H1 (cell line): ENCODE results near the gene TJP3.

Experiments used
- CEBPB ChIP-seq: IDR thresholded peaks from 2 replicates; pipeline ENCODE4 v1.6.1; 2012; ENCODE audit warnings: low read depth, low read length
- CTCF ChIP-seq, 3 experiments: IDR thresholded peaks; 1 replicate in 2 of 3; 2 replicates in 1 of 3; pipeline versions ENCODE4 v1.5.1 to v1.6.1; 2011; ENCODE audit warnings: low read length in 3 of 3, mild to moderate bottlenecking in 3 of 3, inconsistent platforms in 2 of 3, low read depth in 1 of 3, moderate library complexity in 1 of 3; ENCODE audit not compliant: insufficient read depth in 1 of 3; ENCODE audit errors: control extremely low read depth in 1 of 3
- E2F6 ChIP-seq: IDR thresholded peaks from 2 replicates; pipeline ENCODE4 v1.6.1; 2012; ENCODE audit warnings: inconsistent platforms
- EGR1 ChIP-seq: IDR thresholded peaks from 2 replicates; pipeline ENCODE4 v1.6.1; 2011; ENCODE audit warnings: low read depth, low read length, borderline replicate concordance
- EZH2 ChIP-seq: fragments of 200-600 bp; sonication (generic); IDR thresholded peaks from 2 replicates; pipeline ENCODE4 v1.7.1; 2012; ENCODE audit warnings: low read depth, mild to moderate bottlenecking, moderate library complexity, low read length, inconsistent platforms; ENCODE audit not compliant: severe bottlenecking
- HDAC6 ChIP-seq: IDR thresholded peaks from one replicate; pipeline ENCODE4 v1.7.1; 2012; ENCODE audit warnings: low read depth, mild to moderate bottlenecking, inconsistent platforms, low read length, moderate library complexity
- POLR2A ChIP-seq, 2 experiments: IDR thresholded peaks; 1 replicate in 1 of 2; 2 replicates in 1 of 2; pipeline ENCODE4 v1.6.1; 2011; ENCODE audit warnings: low read depth in 2 of 2, low read length in 2 of 2, mild to moderate bottlenecking in 2 of 2; ENCODE audit errors: control extremely low read depth in 1 of 2
- POLR2AphosphoS5 ChIP-seq: IDR thresholded peaks from 2 replicates; pipeline ENCODE4 v1.6.1; 2011; ENCODE audit warnings: low read depth, low read length
- RAD21 ChIP-seq, 2 experiments: IDR thresholded peaks in 1 of 2; conservative IDR thresholded peaks in 1 of 2; 2 replicates each; pipeline ENCODE4 v1.6.1; 2011; ENCODE audit warnings: low read depth in 2 of 2, low read length in 2 of 2, improper control_type of control experiment in 1 of 2, inconsistent platforms in 1 of 2, mild to moderate bottlenecking in 1 of 2, moderate library complexity in 1 of 2
- RFX5 ChIP-seq: IDR thresholded peaks from 2 replicates; pipeline ENCODE4 v1.6.1; 2011; ENCODE audit warnings: low read depth, low read length, improper control_type of control experiment, borderline replicate concordance
- RNF2 ChIP-seq: fragments of 200-900, 300-1000 bp; sonication (generic); IDR thresholded peaks from 2 replicates; pipeline ENCODE4 v1.7.1; 2016; ENCODE audit warnings: borderline replicate concordance, low read depth, mild to moderate bottlenecking, antibody characterized with exemption, low read length; ENCODE audit not compliant: poor library complexity, severe bottlenecking; ENCODE audit errors: missing control alignments
- SP1 ChIP-seq: IDR thresholded peaks from 2 replicates; pipeline ENCODE4 v1.6.1; 2011; ENCODE audit warnings: low read depth, low read length
- YY1 ChIP-seq: IDR thresholded peaks from 2 replicates; pipeline ENCODE4 v1.6.1; 2011; ENCODE audit warnings: low read depth, mild to moderate bottlenecking, low read length

GRCh38 chr19:3701200-3701599, 7.0 kb upstream of the TJP3 start:
- no peak for TF ChIP-seq POLR2AphosphoS5
- no peak for TF ChIP-seq EZH2
- no peak for TF ChIP-seq EGR1
- no peak for TF ChIP-seq CEBPB
- TF ChIP-seq E2F6, result no peak
- no peak for TF ChIP-seq CTCF (IDR thresholded peaks at IDR 0.05; ENCODE audit: control extremely low read depth in 1 of 3, insufficient read depth in 1 of 3, low read depth in 1 of 3, low read length in 3 of 3)
- TF ChIP-seq RNF2, result no peak
- no peak for TF ChIP-seq SP1
- TF ChIP-seq RAD21 (IDR thresholded peaks at IDR 0.05 in 1 of 2, conservative IDR thresholded peaks at IDR 0.05 in 1 of 2; ENCODE audit: low read depth in 2 of 2, low read length in 2 of 2), result no peak
- TF ChIP-seq RFX5, result no peak
- no peak for TF ChIP-seq POLR2A (IDR thresholded peaks at IDR 0.05; ENCODE audit: control extremely low read depth in 1 of 2, low read depth in 2 of 2, low read length in 2 of 2)
- no peak for TF ChIP-seq YY1
- no peak for TF ChIP-seq HDAC6
